PC-3 (cell line): ENCODE measurements around the gene DNM3.

Experiments used
- CTCF ChIP-seq: fragments of 300-600 bp; sonication (generic); conservative IDR thresholded peaks from 2 replicates; pipeline ENCODE4 v1.5.1; 2017; ENCODE audit warnings: antibody characterized with exemption, low read depth, mild to moderate bottlenecking, low read length
- EZH2 ChIP-seq: fragments of 300-600 bp; sonication (generic); IDR thresholded peaks from one replicate; pipeline ENCODE4 v1.6.1; 2017; ENCODE audit warnings: antibody characterized with exemption, mild to moderate bottlenecking, low read length; ENCODE audit not compliant: unreplicated experiment

GRCh38 chr1:171972846-171973245, 131.5 kb downstream of the DNM3 start:
- no peak for TF ChIP-seq CTCF
- TF ChIP-seq EZH2 = no peak
